ENCODE measurements around the gene PCBP3. TPM values are rescaled to one million over a fixed set of nuclear protein-coding genes. Genes with fewer than 3 reads are reported as not detected.

Gene PCBP3
- total and polyA plus RNA-seq, 8 donors = 0.83 to 4.3 (median 1.7) TPM

- no peaks in the 10 kb centered on the region for H3K9me3 ChIP-seq
- no peak for TF ChIP-seq CTCF (IDR thresholded peaks at IDR 0.05)
- ATAC-seq (no peak), FAIRE-seq (no peak), DNase-seq (peak in 1 of 6 donors; percentile 43)
- H3K4me3 ChIP-seq = no peak overlapping the region
- no peaks in the 10 kb centered on the region for H3K4me1 ChIP-seq
- WGBS, 2 donors = 80 to 90% methylated on average over 15 to 16 of the region's 16 CpGs
- H3K27ac ChIP-seq = no peak overlapping the region
- no peaks in the 10 kb centered on the region for H3K36me3 ChIP-seq
- H3K27me3 ChIP-seq = no peaks in the 10 kb centered on the region
- intact Hi-C loops (cut with DNase I) = no loop called here
Observed at GRCh38 chr21:45930231-45930760, 286.8 kb downstream of the PCBP3 start.

GRCh38 chr21:45930792-45931191 lies 287.3 kb downstream of the PCBP3 start:
- FAIRE-seq (no peak), ATAC-seq (no peak), DNase-seq (no peak)
- H3K9me3 ChIP-seq = no peaks in the 10 kb centered on the region
- no peak overlapping the region for H3K4me3 ChIP-seq
- H3K4me1 ChIP-seq = no peaks in the 10 kb centered on the region
- intact Hi-C loops (cut with DNase I) = no loop called here
- no peak for TF ChIP-seq CTCF (IDR thresholded peaks at IDR 0.05)
- no peaks in the 10 kb centered on the region for H3K36me3 ChIP-seq
- H3K27ac ChIP-seq = no peak overlapping the region
- H3K27me3 ChIP-seq = no peaks in the 10 kb centered on the region
- WGBS, 2 donors = 73 to 74% methylated on average over 7 of the region's 7 CpGs

DNA sequence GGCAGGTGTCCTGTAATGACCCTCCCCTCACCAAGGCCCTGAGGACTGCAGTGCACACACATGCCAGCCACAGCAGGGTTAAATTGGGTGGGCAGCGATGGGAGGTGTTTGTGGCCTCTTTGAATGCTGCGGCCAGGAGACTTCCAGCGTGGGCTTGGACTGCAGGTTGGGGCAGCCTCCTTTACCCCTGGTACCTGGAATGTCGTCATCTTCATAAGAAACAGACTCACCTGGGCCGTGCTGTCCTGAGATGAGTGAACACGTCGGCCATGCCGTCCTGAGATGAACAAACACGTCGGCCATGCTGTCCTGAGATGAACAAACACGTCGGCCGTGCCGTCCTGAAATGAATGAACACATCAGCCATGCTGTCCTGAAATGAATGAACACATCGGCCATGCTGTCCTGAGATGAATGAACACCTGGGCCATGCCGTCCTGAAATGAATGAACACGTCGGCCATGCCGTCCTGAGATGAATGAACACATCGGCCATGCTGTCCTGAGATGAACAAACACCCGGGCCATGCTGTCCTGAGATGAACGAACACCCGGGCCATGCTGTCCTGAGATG lies 288.0 kb downstream of the PCBP3 start:
- Histone ChIP-seq H3K4me3 (no peak overlapping the region), H3K27ac (no peak overlapping the region), H3K27me3 (no peaks in the 10 kb centered on the region), H3K4me1 (no peaks in the 10 kb centered on the region), H3K9me3 (no peaks in the 10 kb centered on the region), H3K36me3 (no peaks in the 10 kb centered on the region)
- intact Hi-C loops (cut with DNase I) = no loop called here
- ATAC-seq (no peak), DNase-seq (no peak), FAIRE-seq (no peak)
- TF ChIP-seq CTCF (IDR thresholded peaks at IDR 0.05) = no peak
- whole genome bisulfite sequencing, 2 donors = 68 to 82% methylated on average over 23 of the region's 23 CpGs

DNA sequence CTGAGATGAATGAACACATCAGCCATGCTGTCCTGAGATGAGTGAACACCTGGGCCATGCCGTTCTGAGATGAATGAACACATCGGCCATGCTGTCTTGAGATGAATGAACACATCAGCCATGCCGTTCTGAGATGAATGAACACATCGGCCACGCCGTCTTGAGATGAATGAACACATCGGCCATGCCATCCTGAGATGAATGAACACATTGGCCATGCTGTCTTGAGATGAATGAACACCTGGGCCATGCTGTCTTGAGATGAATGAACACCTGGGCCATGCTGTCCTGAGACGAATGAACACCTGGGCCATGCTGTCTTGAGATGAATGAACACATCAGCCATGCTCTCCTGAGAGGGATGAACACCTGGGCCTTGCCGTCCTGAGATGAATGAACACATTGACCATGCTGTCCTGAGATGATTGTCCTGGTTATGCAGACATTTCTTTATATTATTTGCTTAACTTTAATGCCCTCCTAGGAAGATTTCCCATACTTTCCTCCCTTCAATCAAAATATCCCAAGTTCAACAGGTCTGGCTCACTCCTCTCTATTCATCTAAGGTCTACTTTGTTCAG lies 289.5 kb downstream of the PCBP3 start:
- no peak for TF ChIP-seq CTCF (IDR thresholded peaks at IDR 0.05)
- Histone ChIP-seq H3K9me3 (no peaks in the 10 kb centered on the region), H3K4me1 (no peaks in the 10 kb centered on the region), H3K27me3 (no peaks in the 10 kb centered on the region), H3K36me3 (no peaks in the 10 kb centered on the region), H3K4me3 (no peak overlapping the region), H3K27ac (no peak overlapping the region)
- FAIRE-seq (no peak), DNase-seq (no peak), ATAC-seq (no peak)
- WGBS, 2 donors = 50 to 62% methylated on average over 9 of the region's 9 CpGs
- intact Hi-C loops (cut with DNase I) = no loop called here

DNA sequence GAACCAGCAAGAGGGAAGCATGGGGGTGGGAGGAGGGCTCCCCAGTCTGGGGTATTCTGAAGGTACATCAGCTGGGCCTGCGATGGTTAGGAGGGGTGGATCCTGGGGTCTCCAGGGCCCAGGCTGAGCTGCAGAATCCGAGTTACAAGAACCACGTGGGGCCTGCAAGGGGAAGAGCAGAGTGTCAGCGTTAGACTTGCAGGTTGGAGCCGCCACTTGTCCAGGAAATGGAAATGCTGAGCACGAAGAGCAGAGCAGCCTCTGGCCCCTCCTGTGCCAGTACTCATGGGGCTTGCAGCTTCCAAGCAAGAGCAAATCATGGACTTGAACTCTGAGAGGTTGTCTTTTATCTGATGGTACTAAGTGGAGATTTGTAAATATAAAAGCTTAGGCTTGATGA lies 290.6 kb downstream of the PCBP3 start:
- no peak for ATAC-seq
- TF ChIP-seq CTCF (IDR thresholded peaks at IDR 0.05) = no peak
- H3K27me3 ChIP-seq = no peaks in the 10 kb centered on the region
- no peak overlapping the region for H3K27ac ChIP-seq
- H3K4me1 ChIP-seq = no peaks in the 10 kb centered on the region
- H3K4me3 ChIP-seq = no peak overlapping the region
- no peaks in the 10 kb centered on the region for H3K9me3 ChIP-seq
- DNase-seq = no peak
- intact Hi-C loops (cut with DNase I) = no loop called here
- H3K36me3 ChIP-seq = no peaks in the 10 kb centered on the region
- no peak for FAIRE-seq
- WGBS, 2 donors = 59 to 70% methylated on average over 6 of the region's 6 CpGs

All from pancreas (tissue), 10 donors.